ENCODE measurements around the gene BRI3BP.
"Not testable (repeated sequence)": the region's sequence is repeated elsewhere in the genome, so short reads cannot be mapped to it uniquely, and the experiment has no call there.

The BRI3BP gene

DNA sequence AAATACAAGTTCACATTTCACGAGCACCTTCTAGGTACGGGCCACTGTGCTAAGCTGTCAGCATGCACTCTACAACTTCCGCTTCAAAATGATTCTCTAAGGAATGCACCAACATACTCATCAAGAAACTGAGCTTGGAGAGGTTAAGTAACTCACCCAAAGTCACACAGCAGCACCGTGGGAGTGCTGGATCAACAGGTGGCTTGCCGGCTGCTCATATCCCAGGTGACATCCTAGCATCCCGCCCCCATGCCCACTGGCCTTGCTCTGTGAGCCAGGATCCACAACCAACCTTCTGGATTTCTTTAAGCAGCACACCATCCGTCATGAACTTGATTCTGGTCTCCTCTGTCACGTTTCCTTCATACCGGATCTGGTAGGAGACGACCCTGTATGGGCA lies 21.2 kb upstream of the BRI3BP start:
- DNase-seq (ENCODE audit: low read depth in 3 of 3): no peak

DNA sequence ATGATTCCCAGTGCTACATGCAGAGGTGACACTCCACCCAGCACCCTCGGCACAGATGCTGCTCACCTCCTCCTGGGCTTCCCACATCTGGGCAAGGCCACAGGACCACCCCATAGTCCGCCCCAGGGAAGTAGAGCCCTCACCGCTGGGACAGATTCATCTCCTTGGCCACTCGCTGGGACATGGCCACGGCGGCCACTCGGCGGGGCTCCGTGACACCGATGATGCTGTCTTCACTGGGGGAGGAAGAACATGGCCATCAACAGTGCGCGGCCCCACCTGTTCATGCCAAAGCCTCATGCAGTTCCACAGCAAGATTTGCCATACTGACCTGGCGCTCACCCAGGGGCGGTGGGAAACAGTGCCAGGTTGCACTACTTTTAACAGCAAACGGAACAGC lies 18.2 kb upstream of the BRI3BP start:
- DNase-seq (ENCODE audit: low read depth in 3 of 3): no peak

DNA sequence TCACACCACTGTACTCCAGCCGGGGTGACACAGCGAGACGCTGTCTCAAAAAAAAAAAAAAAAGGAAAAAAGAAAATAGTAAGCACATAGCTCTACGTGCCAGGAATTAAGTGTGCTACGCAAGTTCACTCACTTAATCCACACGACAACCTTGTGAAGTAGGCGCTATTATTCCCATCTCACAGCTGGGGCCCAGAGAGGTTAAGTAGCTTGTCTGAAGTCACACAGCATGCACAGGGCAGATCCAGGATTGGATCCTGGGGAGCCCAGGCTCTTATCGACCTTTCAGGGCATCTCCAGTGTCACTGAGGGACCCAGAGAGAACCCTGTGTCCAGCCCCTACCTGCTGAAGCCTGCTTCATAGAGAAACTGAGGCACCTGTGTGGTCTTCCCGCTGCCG lies 16.4 kb upstream of the BRI3BP start:
- no peak for DNase-seq (ENCODE audit: low read depth in 3 of 3)

DNA sequence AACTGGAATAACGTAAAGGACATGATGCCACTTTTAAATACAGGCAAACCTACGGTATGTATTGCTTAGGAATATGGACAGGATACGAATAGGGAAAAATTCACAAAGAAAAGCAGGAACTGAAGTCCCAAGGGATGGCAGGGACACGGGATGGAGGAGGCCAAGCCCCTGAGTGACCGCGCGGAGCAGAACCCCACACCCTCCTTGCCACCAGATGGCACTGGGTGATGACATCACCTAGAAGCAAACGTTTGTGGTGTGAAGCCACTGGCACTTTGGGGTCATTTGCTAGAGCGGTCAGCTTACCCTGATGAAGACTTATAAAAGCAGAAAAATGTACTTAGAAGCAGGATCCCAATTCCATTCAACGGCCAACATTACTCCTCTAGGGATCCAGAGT lies 13.9 kb upstream of the BRI3BP start:
- DNase-seq (ENCODE audit: low read depth in 3 of 3): no peak

DNA sequence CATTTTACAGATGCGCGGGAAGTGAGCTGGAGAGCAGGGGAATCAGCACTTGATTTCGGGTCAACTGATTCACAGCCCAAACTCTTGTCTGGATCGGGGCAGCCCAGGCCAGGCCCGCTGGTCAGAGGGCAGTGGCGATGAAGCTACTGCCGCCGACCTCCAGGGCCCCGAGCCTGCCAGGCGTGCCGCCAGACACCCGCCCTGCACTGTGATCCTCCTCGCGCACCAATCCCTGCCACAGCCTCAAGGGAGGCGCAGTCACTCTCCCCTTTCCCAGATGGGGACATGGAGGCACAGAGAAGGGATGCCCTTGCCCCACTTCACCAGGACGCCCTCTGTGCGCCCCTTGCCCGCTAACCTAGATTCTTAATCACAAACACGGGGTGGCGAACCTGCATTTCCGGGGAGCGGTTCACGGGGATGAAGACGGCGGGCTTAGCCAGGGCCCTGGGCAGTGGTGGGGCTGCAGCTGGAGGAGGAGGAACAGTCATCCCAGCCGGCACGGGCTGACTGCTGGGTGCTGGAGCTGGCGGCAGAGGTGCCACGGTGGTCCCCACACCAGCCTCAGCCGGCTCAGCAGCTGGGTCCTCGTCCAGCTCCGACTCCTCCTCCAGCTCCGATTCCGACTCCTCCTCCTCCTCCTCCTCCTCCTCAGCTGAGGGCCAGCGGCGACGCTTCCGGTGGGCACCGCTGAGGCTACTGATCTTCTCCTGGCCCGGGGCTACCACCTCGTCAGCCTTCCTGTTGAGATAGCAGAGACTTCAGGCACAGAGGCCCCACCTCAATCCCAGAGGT lies 13.2 kb upstream of the BRI3BP start:
- DNase-seq (ENCODE audit: low read depth in 3 of 3): no peak

DNA sequence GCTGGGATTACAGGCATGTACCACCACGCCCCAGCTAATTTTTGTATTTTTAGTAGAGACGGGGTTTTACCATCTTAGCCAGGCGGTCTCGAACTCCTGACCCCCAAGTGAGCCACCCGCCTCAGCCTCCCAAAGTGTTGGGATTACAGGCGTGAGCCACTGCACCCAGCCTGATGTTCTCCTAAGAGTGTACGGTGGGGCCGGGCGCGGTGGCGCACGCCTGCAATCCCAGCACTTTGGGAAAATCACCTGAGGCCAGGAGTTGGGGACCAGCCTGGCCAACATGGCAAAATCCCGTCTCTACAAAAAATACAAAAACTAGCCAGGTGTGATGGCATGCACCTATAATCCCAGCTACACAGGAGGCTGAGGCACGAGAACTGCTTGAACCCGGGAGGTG lies 6.6 kb upstream of the BRI3BP start:
- DNase-seq (ENCODE audit: low read depth in 3 of 3): not testable (repeated sequence)

DNA sequence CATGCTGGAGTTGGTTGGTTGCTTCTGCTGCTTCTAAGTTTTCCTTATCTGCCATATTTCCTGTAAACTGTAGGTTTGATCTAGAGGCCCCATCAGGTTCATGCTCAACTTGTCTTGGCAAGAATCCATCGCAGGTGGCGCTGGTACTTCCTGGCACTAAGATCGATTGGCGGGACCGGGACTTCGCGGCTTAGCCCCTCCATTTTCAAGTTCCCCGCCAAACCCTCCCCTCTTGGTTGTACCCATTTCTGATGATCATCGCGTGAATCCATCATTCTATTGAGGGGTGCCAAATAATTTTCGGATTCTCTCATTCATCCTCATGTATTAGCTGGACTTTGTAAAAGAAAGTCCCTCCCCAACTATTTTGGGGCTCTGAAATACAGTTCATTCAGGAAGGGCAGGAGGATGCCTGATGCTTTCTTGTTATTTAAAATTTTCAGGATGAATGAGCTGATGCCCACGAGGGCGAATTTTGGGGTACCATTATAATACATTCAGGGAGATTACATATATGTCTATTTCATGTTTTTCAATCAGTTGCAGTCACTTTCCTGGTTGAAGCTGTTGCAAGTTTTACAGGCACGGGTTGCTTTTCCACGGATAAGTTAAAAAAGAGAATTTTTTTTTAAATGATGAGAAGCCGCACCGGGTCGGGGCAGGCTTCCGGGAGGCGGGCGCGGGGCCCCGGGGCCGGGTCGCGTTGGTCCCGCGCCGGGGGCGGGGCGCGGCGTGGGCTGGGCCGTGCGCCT lies 395 bp upstream of the BRI3BP start:
- peak; percentile 67 to 83 (median 72) for DNase-seq (ENCODE audit: low read depth in 3 of 3)

DNA sequence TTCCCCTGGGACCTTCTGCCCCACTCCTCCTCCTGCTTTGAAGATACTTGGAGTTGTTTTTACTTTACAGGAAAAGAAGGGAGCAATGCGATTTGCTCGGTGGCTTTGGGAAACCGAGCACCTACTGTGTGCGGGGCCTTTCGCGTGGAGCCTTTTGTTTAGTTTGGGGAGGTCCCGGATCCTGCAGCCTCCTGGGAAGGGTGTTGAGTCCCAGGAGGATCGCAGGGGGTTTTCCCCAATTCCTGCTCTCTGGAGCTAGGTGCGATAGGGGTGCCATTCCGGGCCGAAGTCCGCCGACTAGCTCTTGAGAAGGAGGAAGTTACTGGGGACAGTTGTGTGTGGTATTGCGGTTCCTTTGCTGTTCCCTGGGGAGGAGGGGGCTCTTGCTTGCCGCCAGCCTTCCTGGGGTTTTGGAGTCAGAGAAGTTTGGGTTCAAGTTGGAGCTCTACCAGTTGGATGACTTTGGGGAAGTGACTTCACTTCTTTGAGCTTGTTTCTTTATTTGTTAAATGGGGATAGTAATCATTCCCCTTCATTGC lies 1.1 kb downstream of the BRI3BP start:
- DNase-seq (ENCODE audit: low read depth in 3 of 3): no peak

DNA sequence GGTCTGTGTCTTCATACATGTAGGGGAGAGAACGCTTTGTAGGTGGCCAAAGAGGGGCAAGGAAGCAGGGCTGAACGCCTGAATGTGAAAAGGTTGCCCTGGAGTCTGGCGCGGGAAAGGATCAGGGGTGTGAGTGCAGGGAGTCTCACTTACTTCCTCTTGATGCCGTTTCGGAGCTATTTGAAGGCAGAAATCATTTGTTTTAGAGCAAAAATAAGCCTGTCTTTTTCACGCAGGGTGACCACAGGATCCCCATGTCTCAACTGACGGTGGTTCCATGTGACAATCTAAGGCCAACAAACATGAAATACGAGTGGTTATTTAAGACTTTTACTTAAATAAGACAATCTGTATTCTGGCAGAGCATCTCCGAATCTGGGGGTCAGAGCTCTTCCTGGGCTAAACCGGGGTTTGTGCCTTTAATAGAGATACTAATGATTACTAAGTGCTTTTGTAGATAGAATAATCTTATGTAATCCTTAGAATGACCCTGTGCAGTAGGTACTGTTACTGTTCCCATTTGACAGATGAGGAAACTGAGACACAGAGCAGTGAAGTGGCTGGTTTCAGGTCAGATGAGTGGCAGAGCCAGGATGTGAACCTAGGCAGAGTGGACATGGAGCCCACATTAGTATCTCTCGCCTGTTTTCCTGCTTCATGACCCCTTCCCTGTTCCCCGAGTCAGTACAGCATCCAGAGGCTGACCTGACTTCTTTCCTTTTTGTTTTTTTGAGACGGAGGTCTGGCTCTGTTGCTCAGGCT lies 1.9 kb downstream of the BRI3BP start:
- DNase-seq (ENCODE audit: low read depth in 3 of 3): no peak

DNA sequence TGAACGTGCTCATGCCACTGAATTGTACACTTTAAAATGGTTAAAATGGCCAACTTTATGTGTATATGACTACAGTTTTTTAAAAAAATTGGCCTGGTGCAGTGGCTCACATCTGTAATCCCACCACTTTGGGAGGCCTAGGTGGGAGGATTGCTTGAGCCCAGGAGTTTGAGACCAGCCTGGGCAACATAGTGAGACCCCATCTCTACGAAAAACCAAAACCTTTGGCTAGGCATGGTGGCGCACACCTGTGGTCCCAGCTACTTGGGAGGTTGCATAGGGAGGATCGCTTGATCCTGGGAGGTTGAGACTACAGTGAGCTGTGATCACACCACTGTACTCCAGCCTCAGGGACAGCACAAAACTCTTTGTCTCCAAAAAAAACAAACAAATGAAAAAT lies 5.3 kb downstream of the BRI3BP start:
- no peak for DNase-seq (ENCODE audit: low read depth in 3 of 3)

DNA sequence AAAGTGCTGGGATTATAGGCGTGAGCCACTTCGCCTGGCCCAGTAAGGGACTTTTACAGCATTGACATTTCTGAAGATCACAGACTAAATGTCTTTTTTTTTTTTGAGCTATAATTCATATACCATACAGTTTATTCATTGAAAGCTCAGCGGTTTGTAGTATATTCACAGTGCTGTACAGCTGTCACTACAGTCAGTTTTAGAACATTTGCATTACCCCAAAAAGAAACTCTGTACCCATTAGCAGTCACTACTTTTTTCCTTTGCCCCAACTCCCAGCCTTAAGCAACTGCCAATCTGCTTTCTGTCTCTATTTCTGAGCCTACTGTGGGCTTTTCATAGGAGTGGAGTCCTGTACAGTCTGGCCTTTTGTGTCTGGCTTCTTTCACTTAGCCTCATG lies 8.2 kb downstream of the BRI3BP start:
- no peak for DNase-seq (ENCODE audit: low read depth in 3 of 3)

DNA sequence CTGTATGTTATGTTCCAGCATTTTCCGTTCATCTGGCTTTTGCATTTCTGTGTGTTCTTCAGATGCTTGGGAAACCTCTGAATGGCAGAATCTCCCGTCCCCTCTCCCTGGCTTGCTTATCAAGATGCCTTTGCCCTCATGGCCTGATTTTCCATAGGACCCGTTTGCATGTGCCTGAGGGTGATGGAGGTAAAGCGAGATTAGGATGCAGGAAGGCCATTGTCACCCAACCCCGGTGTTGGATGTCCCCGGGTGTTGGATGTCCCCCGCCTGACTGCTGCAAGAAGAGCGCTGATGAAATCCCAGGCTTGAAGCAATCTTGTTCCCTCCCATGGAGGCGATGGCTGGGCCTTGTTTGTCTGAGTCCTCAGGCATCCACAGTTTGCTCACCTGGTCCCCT lies 9.6 kb downstream of the BRI3BP start:
- no peak for DNase-seq (ENCODE audit: low read depth in 3 of 3)

DNA sequence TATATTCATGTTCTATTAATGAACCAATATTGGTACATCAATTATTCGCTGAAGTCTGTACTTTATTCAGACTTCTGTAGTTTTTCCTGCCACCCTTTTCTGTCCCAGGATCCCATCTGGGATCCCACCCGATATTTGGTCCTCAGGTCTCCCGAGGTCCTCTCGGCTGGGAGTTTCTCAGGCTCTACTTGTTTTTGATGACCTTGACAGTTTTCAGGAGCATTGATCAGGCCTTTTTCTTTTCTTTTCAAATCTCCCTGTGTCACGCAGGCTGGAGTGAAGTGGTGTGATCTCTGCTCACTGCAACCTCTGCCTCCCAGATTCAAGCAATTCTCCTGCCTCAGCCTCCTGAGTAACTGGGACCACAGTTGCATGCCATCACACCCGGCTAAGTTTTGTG lies 11.2 kb downstream of the BRI3BP start:
- DNase-seq (ENCODE audit: low read depth in 3 of 3): no peak

DNA sequence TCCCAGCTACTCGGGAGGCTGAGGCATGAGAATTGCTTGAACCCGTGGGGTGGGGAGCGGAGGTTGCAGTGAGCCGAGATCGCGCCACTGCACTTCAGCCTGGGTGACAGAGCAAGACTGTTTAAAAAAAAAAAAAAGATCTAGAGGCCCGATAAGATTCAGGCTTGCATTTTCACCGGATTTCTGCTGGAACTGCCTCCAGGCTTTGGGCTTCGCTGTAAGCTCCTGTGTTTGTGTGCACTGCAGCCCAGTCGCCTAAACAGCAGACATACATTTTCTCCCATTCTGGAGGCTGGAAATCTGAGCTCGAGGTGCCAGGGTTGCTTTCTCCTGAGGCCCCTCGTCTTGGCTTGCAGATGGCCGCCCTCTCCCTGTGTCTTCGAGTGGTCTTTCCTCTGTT lies 12.2 kb downstream of the BRI3BP start:
- DNase-seq (ENCODE audit: low read depth in 3 of 3): no peak

DNA sequence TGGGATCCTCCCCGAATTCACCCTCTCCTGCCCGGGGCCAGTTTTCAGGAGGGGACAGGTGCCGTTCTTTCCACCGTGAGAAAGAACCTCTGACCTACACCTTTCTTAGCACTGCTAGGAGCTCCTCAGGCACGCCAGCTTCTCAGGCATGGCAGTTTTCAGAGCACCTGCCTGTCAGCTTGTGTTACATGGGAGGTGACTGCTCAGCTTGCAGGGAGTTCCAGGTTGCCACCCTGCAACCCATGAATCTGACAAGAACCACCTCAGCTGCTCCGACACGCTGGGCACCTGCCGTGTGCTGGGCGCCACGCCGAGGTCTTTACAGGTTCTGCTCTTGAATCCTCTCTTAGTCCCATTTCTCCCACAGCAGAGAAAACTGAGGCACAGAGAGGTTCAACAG lies 12.9 kb downstream of the BRI3BP start:
- DNase-seq (ENCODE audit: low read depth in 3 of 3): no peak

DNA sequence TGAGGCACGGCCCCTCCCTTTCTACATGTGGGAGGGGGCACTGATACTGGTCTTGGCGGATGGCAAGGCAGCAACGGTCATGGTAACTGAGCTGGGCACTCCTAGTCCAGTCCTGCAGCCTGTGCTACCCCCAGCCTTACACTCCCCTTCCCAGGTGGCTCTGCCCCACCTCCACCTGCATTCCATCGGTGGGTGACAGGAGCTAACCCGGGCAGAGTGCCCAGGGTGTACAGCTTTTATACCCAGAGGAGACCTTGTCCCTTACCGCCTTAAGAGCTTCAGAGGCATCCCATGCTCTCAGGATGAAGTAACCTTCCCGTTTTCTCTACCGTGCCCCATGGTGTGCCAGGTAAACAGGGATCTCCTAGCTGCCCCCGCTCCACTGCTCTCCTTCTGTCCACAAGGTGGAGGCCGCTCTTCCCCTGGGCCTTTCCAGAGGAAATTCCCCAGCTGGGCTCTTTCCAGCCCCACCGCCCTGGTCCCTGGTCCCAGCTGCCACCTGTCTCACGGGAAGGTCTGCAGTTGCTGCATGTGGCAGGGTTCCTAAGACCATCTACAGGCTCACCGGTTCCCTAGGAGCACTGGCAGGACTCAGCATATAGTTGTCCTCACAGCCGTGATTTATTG lies 20.5 kb downstream of the BRI3BP start:
- DNase-seq (ENCODE audit: low read depth in 3 of 3): no peak

DNA sequence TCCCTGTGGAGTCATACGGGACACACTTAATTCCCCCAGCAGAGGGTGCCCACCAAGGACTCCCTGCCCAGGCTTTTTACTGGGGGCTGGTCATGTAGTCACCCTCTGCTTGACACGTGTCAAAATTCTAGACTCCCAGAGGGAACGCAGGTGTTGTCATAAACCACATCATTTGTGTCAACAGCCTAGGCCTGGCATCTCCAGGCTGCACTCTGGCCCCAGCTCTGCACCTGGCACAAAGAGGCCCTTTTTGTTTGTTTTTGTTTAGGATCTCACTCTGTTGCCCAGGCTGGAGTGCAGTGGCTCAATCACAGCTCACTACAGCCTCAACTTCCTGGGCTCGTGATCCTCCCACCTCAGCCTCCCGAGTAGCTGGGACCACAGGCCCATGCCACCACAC lies 21.1 kb downstream of the BRI3BP start:
- no peak for DNase-seq (ENCODE audit: low read depth in 3 of 3)

DNA sequence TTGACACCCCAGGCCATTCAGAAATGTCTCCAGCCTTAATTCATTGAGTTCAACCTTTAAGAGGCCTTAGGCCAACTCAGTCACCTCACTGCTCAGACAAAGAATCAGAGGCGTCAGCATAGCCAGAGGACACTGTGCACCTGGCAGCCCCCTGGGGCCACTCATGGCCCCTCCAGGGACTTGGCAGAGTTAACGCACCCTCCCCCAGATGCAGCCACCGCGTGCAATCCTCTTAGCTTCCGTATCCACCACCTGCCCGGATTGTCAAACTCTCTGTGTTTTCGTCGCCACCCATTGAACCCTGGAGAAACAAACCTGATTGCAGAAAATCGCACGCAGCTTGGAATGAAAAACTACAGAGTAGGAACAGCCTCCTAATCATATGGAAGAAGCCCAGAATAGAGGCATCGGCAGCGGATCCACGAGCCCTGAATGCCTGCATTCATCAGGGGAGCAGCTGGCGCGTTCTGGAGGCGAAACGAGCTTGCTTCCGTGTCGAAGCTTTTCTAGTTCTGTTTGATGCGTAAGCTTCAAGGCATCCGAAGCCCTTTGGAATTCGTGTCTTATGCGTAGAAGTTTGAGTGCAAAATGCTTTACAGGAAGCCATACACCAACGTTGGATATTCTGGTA lies 22.4 kb downstream of the BRI3BP start:
- no peak for DNase-seq (ENCODE audit: low read depth in 3 of 3)

DNA sequence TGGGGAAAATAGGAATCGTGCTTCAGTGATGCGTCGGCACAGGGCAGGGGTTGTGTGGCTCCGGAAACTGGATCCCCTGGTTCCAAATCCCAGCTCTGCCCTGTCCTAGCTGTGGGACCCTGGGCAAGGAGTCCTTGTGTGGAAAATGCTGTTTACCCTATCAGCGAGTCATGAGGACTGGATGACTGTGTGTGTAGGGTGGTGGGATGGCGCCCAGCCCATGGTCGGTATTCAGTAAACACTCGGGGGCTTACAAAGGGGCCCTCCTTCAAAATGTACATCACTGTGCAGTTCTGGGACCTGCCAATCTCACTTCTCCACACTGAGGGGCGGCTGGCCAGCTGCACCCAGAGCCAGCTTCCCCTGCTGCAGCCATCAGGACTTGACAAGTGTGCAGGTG lies 24.4 kb downstream of the BRI3BP start:
- DNase-seq (ENCODE audit: low read depth in 3 of 3): no peak

DNA sequence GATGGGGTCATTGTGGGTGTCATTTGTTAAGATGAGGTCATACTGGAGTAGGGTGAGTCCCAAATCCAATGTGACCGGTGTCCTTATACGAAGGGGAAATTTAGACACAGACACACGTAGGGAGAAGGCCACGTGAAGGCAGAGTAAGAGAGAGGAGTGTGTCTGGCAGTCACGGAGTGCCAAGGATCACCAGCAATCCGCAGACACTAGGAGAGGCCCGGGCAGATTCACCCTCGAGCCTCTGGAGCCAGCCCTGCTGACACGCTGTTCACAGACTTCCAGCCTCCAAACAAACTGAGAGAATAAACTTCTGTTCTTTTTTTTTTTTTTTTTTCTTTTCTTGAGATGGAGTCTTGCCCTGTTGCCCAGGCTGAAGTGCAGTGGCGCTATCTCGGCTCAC lies 24.9 kb downstream of the BRI3BP start:
- DNase-seq (ENCODE audit: low read depth in 3 of 3): no peak

DNA sequence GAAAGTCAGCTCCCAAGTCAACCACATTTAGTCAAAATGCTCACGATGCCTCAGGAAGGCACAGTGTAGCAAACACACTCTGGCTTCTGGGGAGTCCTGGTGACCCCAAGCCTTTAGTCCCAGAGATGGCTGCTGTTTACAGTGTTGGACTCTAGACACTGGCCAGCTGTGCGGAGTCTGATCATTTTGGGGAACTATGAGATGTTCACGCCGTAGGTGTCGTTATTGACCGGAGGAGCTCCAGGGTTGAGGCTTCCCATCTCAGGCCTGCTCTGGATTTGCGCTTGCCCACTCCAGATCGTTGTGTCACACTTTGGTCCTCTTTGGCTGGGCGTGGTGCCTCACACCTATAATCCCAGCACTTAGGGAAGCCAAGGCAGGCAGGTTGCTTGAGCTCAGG lies 27.7 kb downstream of the BRI3BP start:
- DNase-seq (ENCODE audit: low read depth in 3 of 3): no peak

DNA sequence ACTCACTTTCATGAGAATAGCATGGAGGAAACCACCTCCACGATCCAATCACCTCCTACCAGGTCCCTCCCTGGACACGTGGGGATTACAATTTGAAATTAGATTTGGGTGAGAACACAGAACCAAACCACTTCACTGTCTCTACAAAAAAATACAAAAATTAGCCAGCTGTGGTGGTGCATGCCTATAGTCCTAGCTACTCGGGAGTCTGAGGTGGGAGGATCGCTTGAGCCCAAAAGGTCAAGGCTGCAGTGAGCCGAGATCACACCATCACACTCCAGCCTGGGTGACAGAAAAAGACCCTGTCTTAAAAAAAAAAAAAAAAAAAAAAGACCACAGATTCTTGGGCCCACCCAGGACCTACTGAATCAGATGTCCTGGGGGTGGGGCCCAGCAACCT lies 28.3 kb downstream of the BRI3BP start:
- no peak for DNase-seq (ENCODE audit: low read depth in 3 of 3)

Data from stimulated activated CD4-positive, alpha-beta T cell treated with anti-CD3 and anti-CD28 coated beads, TNF-alpha, amount 100 ng/mL, for 24 hours (primary cell).